Measurements from ENCODE around the gene OR5AN1. TPM values are rescaled to one million over a fixed set of nuclear protein-coding genes. Genes with fewer than 3 reads are reported as not detected.

OR5AN1 gene
- total and polyA plus RNA-seq, 11 donors = not detected

GRCh38 chr11:59355226-59355625 lies 3.5 kb upstream of the OR5AN1 start:
- Histone ChIP-seq H3K4me1 (no peaks in the 10 kb centered on the region), H3K27ac (no peak overlapping the region), H3K4me3 (no peak overlapping the region), H3K27me3 (peaks cover 0 to 11% (median 0%) of the 10 kb centered on the region in 9 donors), H3K36me3 (no peaks in the 10 kb centered on the region), H3K9me3 (no peaks in the 10 kb centered on the region)
- 57 to 77% (median 63%) methylated on average over 3 to 4 of the region's 4 CpGs for WGBS, 4 donors
- intact Hi-C loops (cut with DNase I) = no loop called here
- no peak for DNase-seq
- TF ChIP-seq POLR2A (IDR thresholded peaks at IDR 0.05) (no peak), CTCF (IDR thresholded peaks at IDR 0.05) (no peak)
- ATAC-seq = no peak

GRCh38 chr11:59356561-59356960 lies 2.1 kb upstream of the OR5AN1 start:
- ATAC-seq (no peak), DNase-seq (no peak)
- 95 to 100% (median 99%) methylated on average over 1 of the region's 1 CpG for WGBS, 4 donors
- Histone ChIP-seq H3K27me3 (peaks cover 0 to 11% (median 0%) of the 10 kb centered on the region in 9 donors), H3K9me3 (no peaks in the 10 kb centered on the region), H3K4me1 (no peaks in the 10 kb centered on the region), H3K36me3 (no peaks in the 10 kb centered on the region), H3K27ac (no peak overlapping the region), H3K4me3 (no peak overlapping the region)
- TF ChIP-seq CTCF (IDR thresholded peaks at IDR 0.05) (no peak), POLR2A (IDR thresholded peaks at IDR 0.05) (no peak)
- intact Hi-C loops (cut with DNase I) = no loop called here

- no peak for DNase-seq
- TF ChIP-seq POLR2A (IDR thresholded peaks at IDR 0.05) = no peak
- TF ChIP-seq CTCF (IDR thresholded peaks at IDR 0.05) = no peak
- Histone ChIP-seq H3K4me3 (no peak overlapping the region), H3K27ac (no peak overlapping the region), H3K36me3 (no peaks in the 10 kb centered on the region), H3K27me3 (peaks cover 0 to 11% (median 0%) of the 10 kb centered on the region in 9 donors), H3K4me1 (no peaks in the 10 kb centered on the region), H3K9me3 (peaks cover 0 to 3% (median 0%) of the 10 kb centered on the region in 12 donors)
- intact Hi-C loops (cut with DNase I) = no loop called here
- no peak for ATAC-seq
Measured at GRCh38 chr11:59358020-59358419, 675 bp upstream of the OR5AN1 start.

GRCh38 chr11:59365232-59366018 lies 6.7 kb downstream of the OR5AN1 start:
- no peaks in the 10 kb centered on the region for H3K36me3 ChIP-seq
- no peak overlapping the region for H3K4me3 ChIP-seq
- TF ChIP-seq POLR2A (IDR thresholded peaks at IDR 0.05) (no peak), CTCF (IDR thresholded peaks at IDR 0.05) (no peak)
- DNase-seq (no peak), ATAC-seq (no peak)
- H3K9me3 ChIP-seq = peaks cover 0 to 11% (median 6%) of the 10 kb centered on the region in 12 donors
- intact Hi-C loops (cut with DNase I) = no loop called here
- peaks cover 0 to 7% (median 0%) of the 10 kb centered on the region in 12 donors for H3K4me1 ChIP-seq
- H3K27ac ChIP-seq = no peak overlapping the region
- no peaks in the 10 kb centered on the region for H3K27me3 ChIP-seq
